HFFc6 (cell line): Measurements from ENCODE around the gene NTM. TPM values are rescaled to one million over a fixed set of nuclear protein-coding genes. Genes with fewer than 3 reads are reported as not detected.

Source experiments
- DNase-seq: peaks from one replicate; pipeline ENCODE4 v3.0.0-alpha.2; 2018
- H3K27ac Mint-ChIP-seq: 2 replicates; pipeline ENCODE4 v1.8.0; 2020; ENCODE audit warnings: mild to moderate bottlenecking, mixed read lengths
- H3K27me3 Mint-ChIP-seq: 2 replicates; pipeline ENCODE4 v1.8.0; 2021; ENCODE audit warnings: mild to moderate bottlenecking, moderate library complexity, mixed read lengths; ENCODE audit not compliant: insufficient read depth
- H3K36me3 Mint-ChIP-seq: 2 replicates; pipeline ENCODE4 v1.8.0; 2021; ENCODE audit warnings: low read depth, mixed read lengths
- H3K4me1 Mint-ChIP-seq: 2 replicates; pipeline ENCODE4 v1.8.0; 2020; ENCODE audit warnings: low read depth, mixed read lengths
- H3K4me3 Mint-ChIP-seq: 2 replicates; pipeline ENCODE4 v1.8.0; 2020; ENCODE audit warnings: mild to moderate bottlenecking, moderate library complexity, mixed read lengths
- H3K9me3 Mint-ChIP-seq: 2 replicates; pipeline ENCODE4 v1.8.0; 2020; ENCODE audit warnings: mild to moderate bottlenecking, mixed read lengths
- total RNA-seq, 6 experiments: library from RNA; stranded (reverse); fragmentation: NEBNext Ultra II Directional; extraction: Animal tissue kit (Norgen Biotek cat#: 25700); gene quantifications; 2 replicates in 1 of 6; 3 replicates in 5 of 6; pipeline ENCODE4 v1.2.3, GENCODE V29; 2021
- TF ChIP-seq, protein P1 (sequence below): fragments of 200-600 bp; sonication (generic); IDR thresholded peaks from 2 replicates; pipeline ENCODE4 v1.5.0; 2021; ENCODE audit warnings: antibody characterized with exemption, mild to moderate bottlenecking

Gene NTM
- total RNA-seq, 6 experiments from 2014 or later = 18.3 to 23.6 (median 21.7) TPM

DNA sequence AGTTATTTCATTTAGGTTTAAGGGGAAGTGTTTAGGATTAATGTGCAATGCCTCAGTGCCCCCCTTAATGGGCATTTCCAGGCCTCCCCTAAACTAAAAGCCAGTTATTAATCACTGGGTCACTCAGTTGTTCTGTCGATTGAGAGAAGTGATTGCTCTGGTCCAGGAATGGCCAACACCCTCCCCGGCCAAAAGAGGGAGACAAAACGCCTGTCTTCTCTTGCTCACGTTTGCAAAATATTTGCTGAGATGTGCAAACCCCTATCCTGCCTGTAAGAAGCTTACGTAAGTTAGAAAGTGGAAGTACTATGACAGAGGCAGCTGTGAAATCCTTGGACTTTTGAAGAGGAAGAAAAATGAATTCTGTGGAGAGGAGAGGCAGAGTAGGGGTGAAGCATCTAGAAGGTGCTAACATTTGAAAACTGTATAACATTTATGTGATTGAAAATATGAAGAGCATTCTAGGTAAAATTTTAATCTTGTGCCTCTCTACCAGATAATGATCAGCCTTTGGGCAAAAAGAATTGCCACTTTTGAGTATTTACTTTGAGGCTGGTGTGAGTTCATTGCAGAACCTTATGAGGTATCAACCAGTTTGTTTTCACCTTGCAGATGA lies 37.7 kb downstream of the NTM start:
- no peak overlapping the region for H3K4me3 Mint-ChIP-seq
- H3K36me3 Mint-ChIP-seq = no peaks in the 10 kb centered on the region
- DNase-seq = peak; percentile 18
- no peaks in the 10 kb centered on the region for H3K4me1 Mint-ChIP-seq
- TF ChIP-seq, protein P1, sequence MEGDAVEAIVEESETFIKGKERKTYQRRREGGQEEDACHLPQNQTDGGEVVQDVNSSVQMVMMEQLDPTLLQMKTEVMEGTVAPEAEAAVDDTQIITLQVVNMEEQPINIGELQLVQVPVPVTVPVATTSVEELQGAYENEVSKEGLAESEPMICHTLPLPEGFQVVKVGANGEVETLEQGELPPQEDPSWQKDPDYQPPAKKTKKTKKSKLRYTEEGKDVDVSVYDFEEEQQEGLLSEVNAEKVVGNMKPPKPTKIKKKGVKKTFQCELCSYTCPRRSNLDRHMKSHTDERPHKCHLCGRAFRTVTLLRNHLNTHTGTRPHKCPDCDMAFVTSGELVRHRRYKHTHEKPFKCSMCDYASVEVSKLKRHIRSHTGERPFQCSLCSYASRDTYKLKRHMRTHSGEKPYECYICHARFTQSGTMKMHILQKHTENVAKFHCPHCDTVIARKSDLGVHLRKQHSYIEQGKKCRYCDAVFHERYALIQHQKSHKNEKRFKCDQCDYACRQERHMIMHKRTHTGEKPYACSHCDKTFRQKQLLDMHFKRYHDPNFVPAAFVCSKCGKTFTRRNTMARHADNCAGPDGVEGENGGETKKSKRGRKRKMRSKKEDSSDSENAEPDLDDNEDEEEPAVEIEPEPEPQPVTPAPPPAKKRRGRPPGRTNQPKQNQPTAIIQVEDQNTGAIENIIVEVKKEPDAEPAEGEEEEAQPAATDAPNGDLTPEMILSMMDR = peak; percentile 71
- H3K9me3 Mint-ChIP-seq = no peaks in the 10 kb centered on the region
- peaks cover 8% of the 10 kb centered on the region; the same call in 1 of the 2 replicates for H3K27me3 Mint-ChIP-seq
- H3K27ac Mint-ChIP-seq = no peak overlapping the region

- no peaks in the 10 kb centered on the region for H3K36me3 Mint-ChIP-seq
- H3K9me3 Mint-ChIP-seq = no peaks in the 10 kb centered on the region
- H3K27me3 Mint-ChIP-seq = peaks cover 12% of the 10 kb centered on the region
- no peak for DNase-seq
- no peak overlapping the region for H3K27ac Mint-ChIP-seq
- H3K4me3 Mint-ChIP-seq = no peak overlapping the region
- TF ChIP-seq, protein P1 = no peak
- no peaks in the 10 kb centered on the region for H3K4me1 Mint-ChIP-seq
These were observed 38.9 kb downstream of the NTM start for GRCh38 chr11:131409345-131409744.

GRCh38 chr11:131411636-131412035 lies 41.2 kb downstream of the NTM start:
- no peak for DNase-seq
- Mint-ChIP-seq H3K27ac (no peak overlapping the region), H3K27me3 (peaks cover 13% of the 10 kb centered on the region), H3K4me3 (no peak overlapping the region), H3K9me3 (no peaks in the 10 kb centered on the region), H3K36me3 (no peaks in the 10 kb centered on the region), H3K4me1 (no peaks in the 10 kb centered on the region)
- TF ChIP-seq, protein P1 = no peak

DNA sequence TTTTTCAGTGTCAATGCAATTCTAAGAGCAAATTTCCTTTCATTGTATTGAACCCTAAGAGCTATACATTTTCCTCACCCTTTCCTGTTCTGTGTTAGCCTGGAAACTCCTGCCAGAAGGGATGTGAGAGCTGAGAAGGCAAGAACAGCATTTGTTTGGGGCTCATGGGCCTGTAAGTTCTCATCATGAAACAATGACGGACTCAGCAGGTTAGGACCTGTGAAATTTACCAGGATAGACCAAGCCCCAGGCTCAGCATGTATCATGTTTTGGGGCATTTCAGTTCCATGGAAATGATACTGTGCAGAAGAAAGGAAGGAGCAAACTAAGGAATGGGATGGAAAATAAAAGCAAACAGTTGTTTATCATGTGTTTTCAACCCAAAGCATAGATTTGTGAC lies 41.6 kb downstream of the NTM start:
- TF ChIP-seq, protein P1 = no peak
- H3K27ac Mint-ChIP-seq = no peak overlapping the region

DNA sequence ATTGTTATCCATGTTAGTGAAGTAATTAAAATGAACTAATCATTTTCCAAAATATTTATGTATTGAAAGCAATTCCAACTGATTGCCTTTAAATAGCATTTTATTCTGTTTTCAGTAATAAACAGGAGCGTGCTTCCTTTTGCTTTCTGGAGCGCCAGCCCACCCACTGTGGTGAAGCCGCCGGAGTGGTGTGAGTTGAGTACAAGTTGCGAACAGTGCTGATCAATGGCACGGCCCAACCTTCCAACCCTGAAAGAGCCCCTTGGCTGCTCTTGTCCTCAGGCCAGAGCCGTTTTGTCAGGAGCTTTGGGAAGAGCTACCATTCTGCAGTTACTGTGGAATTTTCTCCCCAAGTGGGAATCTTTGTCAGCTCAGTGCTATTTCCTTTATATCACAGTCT lies 42.8 kb downstream of the NTM start:
- H3K27me3 Mint-ChIP-seq = peaks cover 15% of the 10 kb centered on the region
- H3K9me3 Mint-ChIP-seq = no peaks in the 10 kb centered on the region
- TF ChIP-seq, protein P1 = no peak
- no peaks in the 10 kb centered on the region for H3K36me3 Mint-ChIP-seq
- H3K27ac Mint-ChIP-seq = no peak overlapping the region
- no peak overlapping the region for H3K4me3 Mint-ChIP-seq
- H3K4me1 Mint-ChIP-seq = no peaks in the 10 kb centered on the region
- DNase-seq = no peak

More for the DNA sequence above, 41.6 kb downstream of the NTM start:
- H3K9me3 Mint-ChIP-seq = no peaks in the 10 kb centered on the region
- H3K36me3 Mint-ChIP-seq = no peaks in the 10 kb centered on the region
- no peak for DNase-seq
- H3K4me1 Mint-ChIP-seq = no peaks in the 10 kb centered on the region
- H3K4me3 Mint-ChIP-seq = no peak overlapping the region
- peaks cover 13% of the 10 kb centered on the region for H3K27me3 Mint-ChIP-seq
